Smooth muscle cell (in vitro differentiated cells): ENCODE measurements around the gene PIEZO2. TPM values are rescaled to one million over a fixed set of nuclear protein-coding genes. Genes with fewer than 3 reads are reported as not detected.

Experiments used
- DNase-seq: peaks from one replicate; lab custom pipeline; 2025; ENCODE audit not compliant: unreplicated experiment; lab: John Stamatoyannopoulos, UW
- H2AFZ ChIP-seq: fragments of 200-600 bp; sonication (generic); 2 replicates; pipeline ENCODE4 v1.6.0; 2016; ENCODE audit warnings: antibody characterized with exemption, low read depth, mild to moderate bottlenecking
- H3F3A ChIP-seq: fragments of 200-600 bp; sonication (generic); 2 replicates; pipeline ENCODE4 v1.6.0; 2017; ENCODE audit warnings: antibody characterized with exemption, low read depth
- H3K27ac ChIP-seq: fragments of 200-600 bp; sonication (generic); 2 replicates; pipeline ENCODE4 v1.5.1; 2016; ENCODE audit warnings: low read depth, mild to moderate bottlenecking
- H3K27me3 ChIP-seq: fragments of 200-600 bp; sonication (generic); 2 replicates; pipeline ENCODE4 v1.6.1; 2016; ENCODE audit warnings: low read depth, mild to moderate bottlenecking
- H3K36me3 ChIP-seq: fragments of 200-600 bp; sonication (generic); 2 replicates; pipeline ENCODE4 v1.5.1; 2016; ENCODE audit warnings: low read depth
- H3K4me1 ChIP-seq: fragments of 200-600 bp; sonication (generic); 2 replicates; pipeline ENCODE4 v1.5.1; 2016; ENCODE audit warnings: low read depth
- H3K4me2 ChIP-seq: fragments of 200-600 bp; sonication (generic); 2 replicates; pipeline ENCODE4 v1.6.0; 2016; ENCODE audit warnings: mild to moderate bottlenecking
- H3K4me3 ChIP-seq: fragments of 200-600 bp; sonication (generic); 2 replicates; pipeline ENCODE4 v1.5.1; 2016; ENCODE audit warnings: mild to moderate bottlenecking
- H3K79me2 ChIP-seq: fragments of 200-600 bp; sonication (generic); 2 replicates; pipeline ENCODE4 v1.6.0; 2016; ENCODE audit warnings: low read depth, mild to moderate bottlenecking
- H3K9ac ChIP-seq: fragments of 200-600 bp; sonication (generic); 2 replicates; pipeline ENCODE4 v1.6.0; 2016; ENCODE audit warnings: low read depth
- H3K9me3 ChIP-seq: fragments of 200-600 bp; sonication (generic); replicated peaks from 2 replicates; pipeline ENCODE4 v1.5.1; 2016; ENCODE audit warnings: low read depth
- H4K20me1 ChIP-seq: fragments of 200-600 bp; sonication (generic); 2 replicates; pipeline ENCODE4 v1.6.0; 2016; ENCODE audit warnings: low read depth
- WGBS: methylation state at CpG from one replicate; pipeline ENCODE4 v1.1.7; 2016; ENCODE audit warnings: low lambda C conversion rate; 5-methylcytosine and 5-hydroxymethylcytosine counted together
- polyA plus RNA-seq: library from polyadenylated mRNA; unstranded; fragments of >200 nt; fragmentation: Nextera tagmentation; extraction: Ambion mirVana; gene quantifications from 2 replicates; pipeline ENCODE4 v1.2.1, GENCODE V29; 2016
- total RNA-seq: library from RNA; depleted of rRNA; stranded (reverse); fragments of >200 nt; gene quantifications from 2 replicates; pipeline ENCODE4 v1.2.3, GENCODE V29; 2014
- TF ChIP-seq, protein P1 (sequence below): fragments of 200-600 bp; sonication (generic); IDR thresholded peaks from 2 replicates; pipeline ENCODE4 v1.5.1; 2017; ENCODE audit warnings: borderline replicate concordance, mild to moderate bottlenecking, antibody characterized with exemption; ENCODE audit not compliant: insufficient read depth, poor library complexity, severe bottlenecking

The PIEZO2 gene
- total and polyA plus RNA-seq, 2 experiments from 2014 or later: 1.3 to 4.7 TPM

DNA sequence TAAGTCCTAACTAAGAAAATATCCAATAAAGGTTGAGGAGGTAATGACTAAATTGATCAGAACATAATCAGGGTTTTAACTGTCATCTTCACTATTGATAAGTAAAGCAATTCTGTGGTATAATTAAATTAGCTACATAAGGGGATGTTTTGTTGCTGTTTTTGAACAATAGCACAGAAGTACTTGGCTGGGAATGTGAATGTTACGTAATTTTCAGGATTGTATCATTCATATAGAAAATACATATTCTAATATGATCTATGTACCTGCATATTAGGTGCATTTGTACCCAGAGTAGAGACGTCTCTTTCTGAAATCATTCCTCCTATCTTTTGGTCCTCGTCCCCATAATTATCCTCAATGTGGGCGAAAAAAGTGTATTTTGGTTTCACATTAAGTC, 109.0 kb downstream of the PIEZO2 start:
- H3K9me3 ChIP-seq: no peaks in the 10 kb centered on the region
- TF ChIP-seq, protein P1, sequence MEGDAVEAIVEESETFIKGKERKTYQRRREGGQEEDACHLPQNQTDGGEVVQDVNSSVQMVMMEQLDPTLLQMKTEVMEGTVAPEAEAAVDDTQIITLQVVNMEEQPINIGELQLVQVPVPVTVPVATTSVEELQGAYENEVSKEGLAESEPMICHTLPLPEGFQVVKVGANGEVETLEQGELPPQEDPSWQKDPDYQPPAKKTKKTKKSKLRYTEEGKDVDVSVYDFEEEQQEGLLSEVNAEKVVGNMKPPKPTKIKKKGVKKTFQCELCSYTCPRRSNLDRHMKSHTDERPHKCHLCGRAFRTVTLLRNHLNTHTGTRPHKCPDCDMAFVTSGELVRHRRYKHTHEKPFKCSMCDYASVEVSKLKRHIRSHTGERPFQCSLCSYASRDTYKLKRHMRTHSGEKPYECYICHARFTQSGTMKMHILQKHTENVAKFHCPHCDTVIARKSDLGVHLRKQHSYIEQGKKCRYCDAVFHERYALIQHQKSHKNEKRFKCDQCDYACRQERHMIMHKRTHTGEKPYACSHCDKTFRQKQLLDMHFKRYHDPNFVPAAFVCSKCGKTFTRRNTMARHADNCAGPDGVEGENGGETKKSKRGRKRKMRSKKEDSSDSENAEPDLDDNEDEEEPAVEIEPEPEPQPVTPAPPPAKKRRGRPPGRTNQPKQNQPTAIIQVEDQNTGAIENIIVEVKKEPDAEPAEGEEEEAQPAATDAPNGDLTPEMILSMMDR: no peak
- H2AFZ ChIP-seq: no peak overlapping the region
- no peaks in the 10 kb centered on the region for H3K36me3 ChIP-seq
- no peaks in the 10 kb centered on the region for H3K79me2 ChIP-seq
- 52% methylated on average over 4 of the region's 4 CpGs for WGBS
- no peaks in the 10 kb centered on the region for H3K27me3 ChIP-seq
- H3K9ac ChIP-seq: no peak overlapping the region
- H3K4me1 ChIP-seq: no peaks in the 10 kb centered on the region
- DNase-seq: no peak
- no peak overlapping the region for H3K27ac ChIP-seq
- no peaks in the 10 kb centered on the region for H3F3A ChIP-seq
- no peak overlapping the region for H3K4me2 ChIP-seq
- no peaks in the 10 kb centered on the region for H4K20me1 ChIP-seq
- no peak overlapping the region for H3K4me3 ChIP-seq

DNA sequence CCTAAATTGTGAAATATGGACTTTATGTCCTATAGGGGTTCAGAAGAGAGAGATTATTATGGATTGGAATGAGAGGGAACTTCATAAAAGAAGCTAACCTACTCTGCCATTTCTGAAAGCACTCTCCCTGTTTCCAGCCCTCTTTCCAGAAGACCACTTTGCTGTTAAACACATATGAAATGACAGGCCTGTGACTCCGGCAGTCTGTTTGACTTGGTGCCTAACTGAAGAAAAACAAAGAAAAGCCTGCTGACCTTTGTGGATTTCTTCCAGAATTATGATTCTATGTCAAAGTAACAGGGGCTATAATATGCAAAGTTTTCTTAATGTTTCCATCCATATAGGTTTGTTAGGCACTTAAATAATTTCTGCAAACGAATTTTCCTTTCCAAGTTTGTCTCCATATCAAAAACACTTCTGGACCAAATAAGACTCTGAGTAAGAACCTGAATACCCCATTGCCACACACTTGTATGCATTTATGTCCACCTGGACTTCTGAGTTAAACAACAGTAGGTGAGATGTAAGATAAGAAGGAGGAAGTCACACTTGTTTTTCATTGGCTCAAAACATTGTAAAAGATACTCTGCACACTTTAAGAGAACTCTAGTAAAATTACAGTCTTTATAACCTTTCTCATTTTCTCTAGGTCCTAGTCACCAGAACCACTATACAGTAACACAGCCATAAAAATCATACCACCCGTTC, 111.7 kb downstream of the PIEZO2 start:
- no peaks in the 10 kb centered on the region for H3K27me3 ChIP-seq
- no peaks in the 10 kb centered on the region for H3K36me3 ChIP-seq
- H2AFZ ChIP-seq: no peak overlapping the region
- H4K20me1 ChIP-seq: no peaks in the 10 kb centered on the region
- no peak overlapping the region for H3K4me2 ChIP-seq
- no peaks in the 10 kb centered on the region for H3K4me1 ChIP-seq
- TF ChIP-seq, protein P1: no peak
- H3K9me3 ChIP-seq: no peaks in the 10 kb centered on the region
- no peaks in the 10 kb centered on the region for H3K79me2 ChIP-seq
- no peak for DNase-seq
- H3F3A ChIP-seq: no peaks in the 10 kb centered on the region
- H3K9ac ChIP-seq: no peak overlapping the region
- H3K27ac ChIP-seq: no peak overlapping the region
- H3K4me3 ChIP-seq: no peak overlapping the region
- WGBS: 76% methylated on average over 3 of the region's 3 CpGs

DNA sequence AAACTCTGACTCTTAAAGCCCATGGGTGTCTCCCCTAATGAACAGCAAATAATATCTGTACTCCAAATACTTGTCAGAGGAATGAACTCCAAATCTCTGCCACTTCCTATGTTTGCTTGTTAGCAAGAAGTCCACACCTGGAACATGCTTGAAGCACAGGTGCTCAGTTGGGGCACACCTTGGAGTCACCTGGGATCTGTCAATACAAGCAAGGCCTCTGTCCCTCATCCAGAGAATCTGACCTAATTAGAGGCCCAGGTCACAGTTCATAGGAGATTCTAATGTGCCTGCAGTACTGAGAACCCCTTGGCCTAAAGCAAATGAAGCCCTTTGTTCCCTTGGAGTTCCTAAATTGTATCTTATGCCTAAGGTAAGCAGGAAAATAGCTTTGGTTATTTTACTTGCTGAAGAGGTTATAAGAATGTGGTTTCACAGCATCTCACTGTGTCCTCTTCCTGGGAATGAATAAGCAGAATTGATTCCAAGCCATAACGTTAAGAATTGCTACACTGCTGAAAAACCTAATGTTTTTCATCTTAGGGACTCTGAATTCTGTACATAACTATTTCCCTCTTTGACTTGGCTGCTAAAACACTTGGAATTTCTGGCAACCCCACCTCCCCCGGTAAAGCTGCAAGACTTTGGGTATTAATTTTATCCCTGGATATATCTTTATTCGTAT, 113.4 kb downstream of the PIEZO2 start:
- H3K4me1 ChIP-seq: no peaks in the 10 kb centered on the region
- H4K20me1 ChIP-seq: no peaks in the 10 kb centered on the region
- no peak overlapping the region for H3K9ac ChIP-seq
- no peak for DNase-seq
- 90% methylated on average over 3 of the region's 3 CpGs for WGBS
- H3K27me3 ChIP-seq: no peaks in the 10 kb centered on the region
- H3K4me3 ChIP-seq: no peak overlapping the region
- no peaks in the 10 kb centered on the region for H3K79me2 ChIP-seq
- H3K27ac ChIP-seq: no peak overlapping the region
- no peaks in the 10 kb centered on the region for H3F3A ChIP-seq
- no peaks in the 10 kb centered on the region for H3K36me3 ChIP-seq
- TF ChIP-seq, protein P1: no peak
- no peak overlapping the region for H2AFZ ChIP-seq
- H3K4me2 ChIP-seq: no peak overlapping the region
- H3K9me3 ChIP-seq: no peaks in the 10 kb centered on the region
